HG02885 (cell line): ENCODE data around the gene OSGIN1.

Experiments used
- ATAC-seq: cut with Tn5 transposase; IDR thresholded peaks from one replicate; pipeline ENCODE4 v1.9.1; 2021; ENCODE audit warnings: mild to moderate bottlenecking; ENCODE audit not compliant: unreplicated experiment, poor library complexity

OSGIN1 gene

GRCh38 chr16:83994087-83994486 is 41.0 kb downstream of the OSGIN1 start:
- ATAC-seq = no peak

GRCh38 chr16:83994703-83995102 is 41.7 kb downstream of the OSGIN1 start:
- no peak for ATAC-seq

GRCh38 chr16:83995754-83996153 is 42.7 kb downstream of the OSGIN1 start:
- no peak for ATAC-seq

GRCh38 chr16:83996481-83997252 is 43.6 kb downstream of the OSGIN1 start:
- no peak for ATAC-seq

GRCh38 chr16:83998091-83998490 is 45.1 kb downstream of the OSGIN1 start:
- ATAC-seq = no peak

GRCh38 chr16:84000989-84001642 is 48.1 kb downstream of the OSGIN1 start:
- ATAC-seq = no peak

- ATAC-seq = no peak
These were observed 48.7 kb downstream of the OSGIN1 start for GRCh38 chr16:84001726-84002125.

- ATAC-seq = no peak
These were observed 50.0 kb downstream of the OSGIN1 start for GRCh38 chr16:84003038-84003437.

GRCh38 chr16:84004442-84004841 is 51.4 kb downstream of the OSGIN1 start:
- ATAC-seq = no peak

- ATAC-seq = no peak
These were observed 52.4 kb downstream of the OSGIN1 start for GRCh38 chr16:84005391-84005790.

GRCh38 chr16:84007520-84007919 is 54.5 kb downstream of the OSGIN1 start:
- no peak for ATAC-seq

- ATAC-seq = no peak
These were observed 54.9 kb downstream of the OSGIN1 start for GRCh38 chr16:84007965-84008364.

- ATAC-seq = no peak
These were observed 56.2 kb downstream of the OSGIN1 start for GRCh38 chr16:84009282-84009681.

GRCh38 chr16:84013787-84014569 is 60.9 kb downstream of the OSGIN1 start:
- ATAC-seq = peak; percentile 83

GRCh38 chr16:84014570-84015327 is 61.7 kb downstream of the OSGIN1 start:
- no peak for ATAC-seq

GRCh38 chr16:84015399-84015798 is 62.4 kb downstream of the OSGIN1 start:
- ATAC-seq = no peak
